B cell (primary cell): Measurements from ENCODE around the gene PCTP. TPM values are rescaled to one million over a fixed set of nuclear protein-coding genes. Genes with fewer than 3 reads are reported as not detected.
A peak's percentile ranks its signal among the peaks of the same experiment; 100 is the strongest.

Experiments used
- ATAC-seq: fragments of 200-7000 bp; cut with Tn5 transposase; one replicate; pipeline ENCODE4 v1.10.0; 2021; ENCODE audit warnings: low read depth, mild to moderate bottlenecking, moderate number of reproducible peaks, moderate library complexity
- CTCF ChIA-PET: fragments of 350-600 bp; sonication (Branson Sonifier 250); formaldehyde crosslinking; loops from one replicate; lab custom pipeline; 2021; ENCODE audit warnings: antibody characterized with exemption, inconsistent platforms; lab: Charles Lee
- POLR2A ChIA-PET: fragments of 350-600 bp; sonication (Branson Sonifier 250); formaldehyde crosslinking; loops from one replicate; lab custom pipeline; 2021; ENCODE audit warnings: antibody characterized with exemption; lab: Charles Lee
- DNase-seq: peaks from one replicate; pipeline ENCODE4 v3.0.0; 2013
- H2AFZ ChIP-seq: 2 replicates; pipeline ENCODE4 v1.6.1; 2012; ENCODE audit warnings: mild to moderate bottlenecking, low read depth, low read length; ENCODE audit not compliant: insufficient read depth, poor library complexity, severe bottlenecking
- H3K27ac ChIP-seq, 2 donors: 1 replicate in 1 of 2; 2 replicates in 1 of 2; pipeline ENCODE4 v1.5.1; 2012 to 2013; ENCODE audit warnings: low read length in 2 of 2, mild to moderate bottlenecking in 2 of 2, moderate library complexity in 1 of 2
- H3K27me3 ChIP-seq, 4 experiments: fragments of 200-600 bp in 1 of 4; sonication (generic) in 1 of 4; replicated peaks in 1 of 4; 1 replicate in 2 of 4; 2 replicates in 2 of 4; pipeline versions ENCODE4 v1.6.1 to v1.7.0; 2013 to 2016; ENCODE audit warnings: low read length in 3 of 4, mild to moderate bottlenecking in 2 of 4, mixed read lengths in 1 of 4, moderate library complexity in 1 of 4; ENCODE audit not compliant: insufficient read depth in 4 of 4, control insufficient read depth in 3 of 4; ENCODE audit errors: control extremely low read depth in 1 of 4
- H3K36me3 ChIP-seq, 2 experiments: replicated peaks in 1 of 2; 1 replicate in 1 of 2; 2 replicates in 1 of 2; pipeline versions ENCODE4 v1.6.1 to v1.7.1; 2013; ENCODE audit warnings: low read length in 1 of 2; ENCODE audit not compliant: insufficient read depth in 2 of 2, control insufficient read depth in 1 of 2; ENCODE audit errors: control extremely low read depth in 1 of 2, extremely low read depth in 1 of 2
- H3K4me1 ChIP-seq, 2 donors: fragments of 200-600 bp in 1 of 2; sonication (generic) in 1 of 2; 1 replicate in 1 of 2; 2 replicates in 1 of 2; pipeline versions ENCODE4 v1.5.1 to v1.6.1; 2013 to 2017; ENCODE audit warnings: low read length in 2 of 2; ENCODE audit not compliant: control insufficient read depth in 2 of 2, insufficient read depth in 2 of 2
- H3K4me2 ChIP-seq: replicated peaks from 2 replicates; pipeline ENCODE3; 2012; ENCODE audit warnings: mild to moderate bottlenecking, low read depth, low read length; ENCODE audit not compliant: poor library complexity, severe bottlenecking
- H3K4me3 ChIP-seq, 5 experiments: fragments of 200-600 bp in 1 of 5; sonication (generic) in 1 of 5; 1 replicate in 3 of 5; 2 replicates in 2 of 5; pipeline versions ENCODE4 v1.5.1 to v1.7.0; 2011 to 2016; ENCODE audit warnings: low read length in 4 of 5, mild to moderate bottlenecking in 4 of 5, low read depth in 2 of 5, control low read depth in 1 of 5, moderate library complexity in 1 of 5; ENCODE audit not compliant: insufficient read depth in 1 of 5; ENCODE audit errors: control extremely low read depth in 1 of 5, extremely low read depth in 1 of 5
- H3K79me2 ChIP-seq: fragments of 200-600 bp; sonication (generic); one replicate; pipeline ENCODE4 v1.6.0; 2016; ENCODE audit warnings: low read length; ENCODE audit not compliant: control insufficient read depth, insufficient read depth
- H3K9ac ChIP-seq: fragments of 200-600 bp; sonication (generic); 2 replicates; pipeline ENCODE4 v1.6.1; 2017; ENCODE audit warnings: mild to moderate bottlenecking, low read length, moderate library complexity
- H3K9me3 ChIP-seq, 3 donors: one replicate each; pipeline versions ENCODE4 v1.6.1 to v1.7.1; 2013; ENCODE audit warnings: low read length in 2 of 3; ENCODE audit not compliant: control insufficient read depth in 2 of 3, insufficient read depth in 1 of 3; ENCODE audit errors: control extremely low read depth in 1 of 3
- H4K20me1 ChIP-seq: 2 replicates; pipeline ENCODE4 v1.6.0; 2012; ENCODE audit warnings: mild to moderate bottlenecking, low read length; ENCODE audit not compliant: insufficient read depth, control insufficient read depth, poor library complexity, severe bottlenecking
- H3K27ac Mint-ChIP-seq: one replicate; pipeline ENCODE4 v1.8.0; 2021; ENCODE audit warnings: mixed read lengths
- H3K27me3 Mint-ChIP-seq: one replicate; pipeline ENCODE4 v1.8.0; 2021; ENCODE audit warnings: mixed read lengths
- H3K4me1 Mint-ChIP-seq: one replicate; pipeline ENCODE4 v1.8.0; 2021; ENCODE audit warnings: mixed read lengths
- H3K4me3 Mint-ChIP-seq: one replicate; pipeline ENCODE4 v1.8.0; 2021; ENCODE audit warnings: mixed read lengths
- H3K9me3 Mint-ChIP-seq: one replicate; pipeline ENCODE4 v1.8.0; 2022; ENCODE audit warnings: mixed read lengths; ENCODE audit not compliant: insufficient read depth
- CTCF ChIP-seq: fragments of 200-600 bp; IDR thresholded peaks from one replicate; pipeline ENCODE4 v1.8.0; 2022; ENCODE audit warnings: antibody characterized with exemption, mild to moderate bottlenecking
- EZH2 ChIP-seq: IDR thresholded peaks from 2 replicates; pipeline ENCODE4 v1.6.1; 2012; ENCODE audit warnings: borderline replicate concordance, low read depth, mild to moderate bottlenecking, moderate library complexity, low read length; ENCODE audit not compliant: insufficient read depth, poor library complexity, severe bottlenecking
- WGBS: methylation state at CpG from one replicate; pipeline ENCODE4 v1.1.5; 2013; ENCODE audit warnings: missing lambda C conversion rate; ENCODE audit not compliant: insufficient coverage; 5-methylcytosine and 5-hydroxymethylcytosine counted together
- intact Hi-C: fragments of 100-400 bp; cut with micrococcal nuclease; formaldehyde crosslinking; loops from one replicate; pipeline ENCODE4 v1.10.0; 2022
- polyA plus RNA-seq: library from polyadenylated mRNA; depleted of rRNA; stranded (reverse); fragments of >200 nt; gene quantifications from 2 replicates; pipeline ENCODE4 v1.2.3, GENCODE V29; 2012
- total RNA-seq, 2 donors: library from RNA; stranded (reverse); fragments of 120-200 nt in 1 of 2; gene quantifications; 1 replicate in 1 of 2; 2 replicates in 1 of 2; pipeline versions ENCODE4 v1.2.3 to v1.2.4, GENCODE V29; 2013 to 2022

PCTP gene
- total and polyA plus RNA-seq, 2 donors (not counting 1 experiment from before 2014, with no cell fraction given), result 3.2 to 9.0 TPM

- Histone ChIP-seq H3K27ac (no peak overlapping the region), H3K36me3 (no peaks in the 10 kb centered on the region), H3K27me3 (peaks cover 0 to 2% (median 0%) of the 10 kb centered on the region in 4 experiments), H3K4me3 (no peak overlapping the region), H2AFZ (no peak overlapping the region), H3K9ac (no peak overlapping the region), H3K79me2 (no peaks in the 10 kb centered on the region), H3K4me1 (peaks cover 0 to 8% of the 10 kb centered on the region in 2 donors), H4K20me1 (no peaks in the 10 kb centered on the region), H3K9me3 (peaks cover 0 to 4% (median 3%) of the 10 kb centered on the region in 3 donors), H3K4me2 (no peak overlapping the region)
- DNase-seq, result no peak
- Mint-ChIP-seq H3K4me3 (no peak overlapping the region), H3K27ac (no peak overlapping the region), H3K27me3 (peaks cover 14% of the 10 kb centered on the region), H3K4me1 (peaks cover 8% of the 10 kb centered on the region), H3K9me3 (peaks cover 6% of the 10 kb centered on the region)
- TF ChIP-seq CTCF (no peak), EZH2 (no peak)
- no peak for ATAC-seq
- intact Hi-C loops, result no loop called here
- CTCF ChIA-PET, result no interaction called here
- 33% methylated on average over 1 of the region's 1 CpG for WGBS
- POLR2A ChIA-PET, result no interaction called here
These were observed 66.5 kb downstream of the PCTP start for GRCh38 chr17:55817397-55817709.

GRCh38 chr17:55818026-55818425 lies 67.2 kb downstream of the PCTP start:
- ATAC-seq, result no peak
- Histone ChIP-seq H3K4me2 (peak overlapping the region; percentile 42), H3K9me3 (peaks cover 0 to 4% (median 3%) of the 10 kb centered on the region in 3 donors), H4K20me1 (no peaks in the 10 kb centered on the region), H3K9ac (no peak overlapping the region), H3K4me1 (peaks cover 0 to 8% of the 10 kb centered on the region in 2 donors), H3K79me2 (no peaks in the 10 kb centered on the region), H3K27ac (no peak overlapping the region), H3K36me3 (no peaks in the 10 kb centered on the region), H3K4me3 (no peak overlapping the region), H2AFZ (no peak overlapping the region), H3K27me3 (no peaks in the 10 kb centered on the region)
- Mint-ChIP-seq H3K9me3 (peaks cover 6% of the 10 kb centered on the region), H3K27me3 (peaks cover 14% of the 10 kb centered on the region), H3K4me3 (no peak overlapping the region), H3K27ac (no peak overlapping the region), H3K4me1 (peaks cover 8% of the 10 kb centered on the region)
- POLR2A ChIA-PET, result no interaction called here
- CTCF ChIA-PET, result no interaction called here
- intact Hi-C loops, result no loop called here
- WGBS, result 88% methylated on average over 3 of the region's 3 CpGs
- no peak for TF ChIP-seq EZH2
- no peak for TF ChIP-seq CTCF
- no peak for DNase-seq
